Aorta (tissue), 5 donors: ENCODE results near the gene BDKRB2. TPM values are rescaled to one million over a fixed set of nuclear protein-coding genes. Genes with fewer than 3 reads are reported as not detected.

ENCODE experiments used
- ATAC-seq: fragments of 200-7000 bp; cut with Tn5 transposase; one replicate; pipeline ENCODE4 v1.9.1; 2022; ENCODE audit warnings: moderate library complexity; ENCODE audit not compliant: low FRiP score
- DNase-seq, 2 donors: peaks; one replicate each; pipeline ENCODE4 v3.0.0-alpha.2; 2020
- H3K27ac ChIP-seq, 2 donors: one replicate each; pipeline ENCODE4 v1.5.1; 2013; ENCODE audit warnings: low read length in 2 of 2, mild to moderate bottlenecking in 2 of 2, moderate library complexity in 2 of 2, control low read depth in 1 of 2, inconsistent platforms in 1 of 2, low read depth in 1 of 2
- H3K27me3 ChIP-seq, 2 donors: one replicate each; pipeline ENCODE4 v1.6.1; 2013; ENCODE audit warnings: control low read depth in 1 of 2, low read length in 1 of 2, mild to moderate bottlenecking in 1 of 2, moderate library complexity in 1 of 2; ENCODE audit not compliant: insufficient read depth in 2 of 2, control insufficient read depth in 1 of 2
- H3K36me3 ChIP-seq, 2 donors: one replicate each; pipeline ENCODE4 v1.6.1; 2013; ENCODE audit warnings: control low read depth in 1 of 2, low read length in 1 of 2, mild to moderate bottlenecking in 1 of 2; ENCODE audit not compliant: insufficient read depth in 2 of 2, control insufficient read depth in 1 of 2
- H3K4me1 ChIP-seq, 2 donors: one replicate each; pipeline ENCODE4 v1.6.1; 2013; ENCODE audit warnings: low read length in 2 of 2, control low read depth in 1 of 2, mild to moderate bottlenecking in 1 of 2, moderate library complexity in 1 of 2; ENCODE audit not compliant: insufficient read depth in 2 of 2, control insufficient read depth in 1 of 2
- H3K4me3 ChIP-seq, 2 donors: one replicate each; pipeline ENCODE4 v1.5.1; 2013; ENCODE audit warnings: low read length in 2 of 2, control low read depth in 1 of 2, mild to moderate bottlenecking in 1 of 2
- H3K9me3 ChIP-seq: one replicate; pipeline ENCODE4 v1.6.1; 2013; ENCODE audit warnings: mild to moderate bottlenecking, low read length; ENCODE audit not compliant: control insufficient read depth
- WGBS, 2 donors: extraction: QIAGEN DNeasy Blood & Tissue Kit; methylation state at CpG; one replicate each; pipeline ENCODE4 v1.1.7; 2013; 5-methylcytosine and 5-hydroxymethylcytosine counted together
- intact Hi-C, 2 donors: fragments of 100-400 bp; cut with DNase I; formaldehyde crosslinking; loops; one replicate each; pipeline versions ENCODE4 v1.14.2 to v1.15.0; 2022
- polyA plus RNA-seq, 2 donors: library from polyadenylated mRNA; stranded (reverse); fragments of 200-250 nt; gene quantifications; one replicate each; pipeline ENCODE4 v1.2.3, GENCODE V29; 2013
- total RNA-seq, 2 donors: library from RNA; stranded (reverse); fragmentation: NEBNext Ultra II Directional; extraction: Animal tissue kit (Norgen Biotek cat#: 25700); gene quantifications; one replicate each; pipeline ENCODE4 v1.2.1, GENCODE V29; 2021
- donor health status: healthy with polysubstance abuse.
- donor health status: Bipolar disorder and iron deficiency.
- donor health status: DM: no; HTN: no; CAD: no.
- donor health status: DM: no; HTN: no; CAD: no.
- donor health status: DM: yes; HTN: yes; CAD: no.

Gene BDKRB2
- total and polyA plus RNA-seq, 4 donors = 5.2 to 12.2 TPM; not detected in 2

GRCh38 chr14:96194657-96195431 is 9.8 kb upstream of the BDKRB2 start:
- Histone ChIP-seq H3K27me3 (no peaks in the 10 kb centered on the region), H3K4me1 (no peaks in the 10 kb centered on the region), H3K9me3 (no peaks in the 10 kb centered on the region), H3K4me3 (no peak overlapping the region), H3K27ac (no peak overlapping the region), H3K36me3 (no peaks in the 10 kb centered on the region)
- 80 to 84% methylated on average over 11 of the region's 11 CpGs for WGBS, 2 donors
- intact Hi-C loops = no loop called here
- no peak for DNase-seq
- no peak for ATAC-seq

DNA sequence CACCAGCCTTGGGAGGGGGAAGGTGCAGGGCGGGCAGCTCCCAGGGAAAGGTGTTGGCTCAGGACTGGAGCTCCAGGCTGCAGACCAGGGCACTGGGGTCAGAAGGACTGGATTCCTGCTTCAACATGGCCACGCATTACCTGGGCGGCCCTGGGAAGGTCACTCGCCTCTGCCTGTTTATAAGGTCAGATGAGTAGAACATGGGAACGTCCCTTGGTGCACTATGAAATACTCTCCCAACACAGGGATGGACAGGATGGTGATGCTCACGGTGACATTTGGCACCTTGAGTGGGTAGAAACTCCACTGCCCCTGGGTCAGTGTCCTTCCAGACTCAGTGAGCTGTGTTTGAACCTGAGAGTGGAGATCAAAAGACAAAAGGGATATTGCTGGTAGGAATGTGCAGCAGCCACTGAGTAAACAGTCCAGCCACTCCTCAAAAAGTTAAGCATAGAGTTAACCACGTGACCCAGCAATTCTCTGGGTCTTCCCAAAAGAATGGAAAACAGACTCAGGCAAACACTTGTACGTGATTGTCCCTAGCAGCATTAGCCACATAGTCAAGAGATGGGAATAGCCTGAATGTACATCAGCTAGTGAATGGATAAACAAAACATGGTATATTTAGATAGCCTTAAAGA is 9.1 kb upstream of the BDKRB2 start:
- H3K4me3 ChIP-seq = no peak overlapping the region
- DNase-seq (no peak), ATAC-seq (no peak)
- no peaks in the 10 kb centered on the region for H3K9me3 ChIP-seq
- intact Hi-C loops = no loop called here
- H3K27me3 ChIP-seq = no peaks in the 10 kb centered on the region
- no peaks in the 10 kb centered on the region for H3K36me3 ChIP-seq
- WGBS, 2 donors = 83 to 90% methylated on average over 8 of the region's 8 CpGs
- H3K27ac ChIP-seq = no peak overlapping the region
- H3K4me1 ChIP-seq = no peaks in the 10 kb centered on the region

DNA sequence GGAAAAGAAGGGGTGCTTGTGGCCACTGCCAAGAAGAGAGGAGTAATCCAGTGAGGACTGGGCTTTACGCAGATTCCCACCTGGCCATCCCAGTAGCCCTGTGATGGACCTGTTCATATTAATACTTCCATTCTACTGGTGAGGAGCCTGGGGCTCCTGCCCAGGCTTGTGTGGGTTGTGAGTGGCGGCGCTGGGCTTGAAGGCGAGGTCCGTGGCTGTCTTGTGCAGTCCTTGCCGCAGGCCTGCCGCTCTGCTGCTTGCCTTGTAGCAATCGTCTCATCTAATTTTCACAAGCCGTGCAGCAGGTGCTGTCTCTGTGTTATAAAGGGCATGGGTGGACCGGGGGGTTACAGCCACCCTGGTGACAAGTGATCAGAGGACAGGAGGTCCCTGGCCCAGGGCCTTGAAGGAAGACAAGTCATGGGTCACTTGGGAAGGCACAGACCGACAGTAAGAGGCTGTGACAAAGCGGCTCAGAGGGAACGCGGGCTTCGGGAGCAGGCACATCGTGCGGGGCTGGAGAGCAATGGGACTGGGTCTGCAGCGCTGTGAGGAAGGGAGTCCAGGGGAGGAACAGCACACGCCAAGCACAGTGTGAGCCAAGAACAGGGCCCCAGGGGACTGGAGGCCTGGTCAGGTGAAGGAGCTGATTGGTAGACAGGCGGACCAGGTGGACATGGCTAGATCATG is 7.3 kb upstream of the BDKRB2 start:
- H3K4me3 ChIP-seq = no peak overlapping the region
- H3K36me3 ChIP-seq = no peaks in the 10 kb centered on the region
- WGBS, 2 donors = 93% methylated on average over 20 of the region's 20 CpGs
- ATAC-seq (peak; percentile 12), DNase-seq (no peak)
- no peaks in the 10 kb centered on the region for H3K4me1 ChIP-seq
- H3K27me3 ChIP-seq = no peaks in the 10 kb centered on the region
- H3K9me3 ChIP-seq = no peaks in the 10 kb centered on the region
- no peak overlapping the region for H3K27ac ChIP-seq
- intact Hi-C loops = no loop called here

GRCh38 chr14:96197969-96198368 is 6.7 kb upstream of the BDKRB2 start:
- no peaks in the 10 kb centered on the region for H3K4me1 ChIP-seq
- no peaks in the 10 kb centered on the region for H3K27me3 ChIP-seq
- no peak overlapping the region for H3K27ac ChIP-seq
- ATAC-seq (peak; percentile 23), DNase-seq (no peak)
- 30 to 31% methylated on average over 11 of the region's 11 CpGs for WGBS, 2 donors
- intact Hi-C loops = no loop called here
- H3K4me3 ChIP-seq = no peak overlapping the region
- no peaks in the 10 kb centered on the region for H3K36me3 ChIP-seq
- no peaks in the 10 kb centered on the region for H3K9me3 ChIP-seq

DNA sequence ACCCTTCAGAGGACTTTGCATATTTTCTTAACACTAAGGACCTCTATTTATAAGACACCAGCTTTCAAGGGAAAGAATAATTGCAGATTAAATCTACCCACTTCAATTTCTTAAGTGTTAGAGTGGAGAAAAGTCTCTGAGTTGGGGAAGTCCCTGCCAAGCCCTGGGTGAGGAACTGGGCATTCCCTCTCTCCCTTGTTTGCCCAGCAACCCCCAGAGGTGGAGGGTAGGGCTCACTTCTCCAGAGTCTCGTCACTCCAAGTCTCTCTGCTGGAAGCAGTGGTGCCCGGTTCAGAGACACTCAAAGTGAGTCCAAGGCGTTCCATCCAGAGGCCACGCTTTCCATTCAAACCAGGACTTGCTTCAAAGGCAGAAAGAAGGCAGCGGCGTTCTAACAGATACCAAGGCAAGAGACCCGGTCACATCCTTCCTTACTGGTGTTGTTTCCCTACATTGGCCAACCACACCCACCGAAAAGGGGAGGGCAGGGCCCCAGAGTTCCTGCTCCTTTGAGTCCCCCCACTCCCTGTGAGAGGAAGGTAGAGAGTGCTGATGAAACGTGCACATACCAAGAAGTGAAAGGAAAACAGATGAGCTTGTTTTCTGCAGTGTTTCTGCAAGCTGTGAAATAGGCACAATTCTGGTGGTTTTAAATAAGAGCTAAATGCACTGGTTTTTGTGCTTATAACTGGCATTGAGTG is 6.1 kb upstream of the BDKRB2 start:
- ATAC-seq (no peak), DNase-seq (no peak)
- Histone ChIP-seq H3K4me3 (no peak overlapping the region), H3K27me3 (no peaks in the 10 kb centered on the region), H3K27ac (no peak overlapping the region), H3K9me3 (no peaks in the 10 kb centered on the region), H3K36me3 (no peaks in the 10 kb centered on the region), H3K4me1 (no peaks in the 10 kb centered on the region)
- WGBS, 2 donors = 28 to 40% methylated on average over 9 of the region's 9 CpGs
- intact Hi-C loops = no loop called here

DNA sequence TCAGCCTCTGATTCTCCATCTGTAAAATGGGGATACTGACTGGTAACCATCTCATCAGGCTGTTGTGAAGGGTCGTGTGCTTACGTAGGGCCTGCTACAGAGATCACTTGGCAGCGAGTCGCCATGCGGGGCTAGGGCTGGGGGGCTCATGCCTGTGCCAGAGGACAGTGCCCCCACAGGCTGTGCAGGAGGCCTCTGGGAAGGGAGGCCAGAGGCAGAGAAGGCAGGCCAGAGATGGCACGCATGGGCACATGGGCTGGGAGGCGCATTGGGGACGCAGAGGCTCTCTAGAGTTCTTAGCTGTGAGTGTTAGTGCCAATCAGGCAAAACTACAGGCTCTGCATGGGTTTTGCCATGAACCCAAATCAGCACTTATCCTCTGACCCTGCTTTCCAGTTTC is 3.5 kb upstream of the BDKRB2 start:
- DNase-seq = no peak
- H3K4me3 ChIP-seq = no peak overlapping the region
- no peaks in the 10 kb centered on the region for H3K9me3 ChIP-seq
- no peaks in the 10 kb centered on the region for H3K27me3 ChIP-seq
- no peak for ATAC-seq
- H3K4me1 ChIP-seq = no peaks in the 10 kb centered on the region
- H3K36me3 ChIP-seq = no peaks in the 10 kb centered on the region
- intact Hi-C loops = no loop called here
- no peak overlapping the region for H3K27ac ChIP-seq
- WGBS, 2 donors = 96 to 99% methylated on average over 8 of the region's 8 CpGs

GRCh38 chr14:96201965-96202364 is 2.7 kb upstream of the BDKRB2 start:
- no peak overlapping the region for H3K27ac ChIP-seq
- H3K36me3 ChIP-seq = no peaks in the 10 kb centered on the region
- H3K9me3 ChIP-seq = no peaks in the 10 kb centered on the region
- WGBS, 2 donors = 72 to 78% methylated on average over 10 of the region's 10 CpGs
- no peaks in the 10 kb centered on the region for H3K27me3 ChIP-seq
- no peak overlapping the region for H3K4me3 ChIP-seq
- intact Hi-C loops = no loop called here
- no peaks in the 10 kb centered on the region for H3K4me1 ChIP-seq
- DNase-seq (no peak), ATAC-seq (no peak)

GRCh38 chr14:96202441-96203094 is 2.1 kb upstream of the BDKRB2 start:
- no peak for DNase-seq
- no peak overlapping the region for H3K4me3 ChIP-seq
- ATAC-seq = no peak
- no peaks in the 10 kb centered on the region for H3K27me3 ChIP-seq
- WGBS, 2 donors = 81 to 85% methylated on average over 11 of the region's 11 CpGs
- no peaks in the 10 kb centered on the region for H3K4me1 ChIP-seq
- H3K27ac ChIP-seq = no peak overlapping the region
- H3K9me3 ChIP-seq = no peaks in the 10 kb centered on the region
- H3K36me3 ChIP-seq = no peaks in the 10 kb centered on the region
- intact Hi-C loops = no loop called here
